Activated CD8-positive, alpha-beta T cell treated with anti-CD3 and anti-CD28 coated beads, Interleukin-2, amount 10 ng/mL, durations not matched to agents 7 days and 5 days (primary cell): ENCODE data around the gene TENT4B. TPM values are rescaled to one million over a fixed set of nuclear protein-coding genes. Genes with fewer than 3 reads are reported as not detected.

Experiments used
- ATAC-seq: fragments of 150-1000 bp; cut with Tn5 transposase; one replicate; pipeline ENCODE4 v1.10.0; 2021; ENCODE audit warnings: moderate library complexity
- CTCF ChIA-PET: fragments of 350-600 bp; sonication (Branson Sonifier 250); formaldehyde crosslinking; loops from one replicate; lab custom pipeline; 2021; ENCODE audit warnings: antibody characterized with exemption; lab: Charles Lee
- POLR2A ChIA-PET: fragments of 350-600 bp; sonication (Branson Sonifier 250); formaldehyde crosslinking; loops from one replicate; lab custom pipeline; 2021; ENCODE audit warnings: antibody characterized with exemption; lab: Charles Lee
- DNase-seq: peaks from one replicate; pipeline ENCODE4 v3.0.0-alpha.2; 2020
- H3K27ac Mint-ChIP-seq: one replicate; pipeline ENCODE4 v1.8.0; 2021; ENCODE audit warnings: mild to moderate bottlenecking, mixed read lengths
- H3K27me3 Mint-ChIP-seq: one replicate; pipeline ENCODE4 v1.8.0; 2021; ENCODE audit warnings: low read depth, mixed read lengths
- H3K36me3 Mint-ChIP-seq: one replicate; pipeline ENCODE4 v1.8.0; 2021; ENCODE audit warnings: low read depth, mixed read lengths
- H3K4me1 Mint-ChIP-seq: one replicate; pipeline ENCODE4 v1.8.0; 2021; ENCODE audit warnings: low read depth, mixed read lengths
- H3K4me3 Mint-ChIP-seq: one replicate; pipeline ENCODE4 v1.8.0; 2021; ENCODE audit warnings: mild to moderate bottlenecking, mixed read lengths
- H3K9me3 Mint-ChIP-seq: one replicate; pipeline ENCODE4 v1.8.0; 2022; ENCODE audit warnings: mixed read lengths; ENCODE audit not compliant: insufficient read depth
- total RNA-seq, 2 experiments: library from RNA; stranded (reverse); gene quantifications; one replicate each; pipeline ENCODE4 v1.2.3, GENCODE V29; 2021

TENT4B gene
- total RNA-seq, 2 experiments from 2014 or later, result 17.3 to 18.0 TPM

DNA sequence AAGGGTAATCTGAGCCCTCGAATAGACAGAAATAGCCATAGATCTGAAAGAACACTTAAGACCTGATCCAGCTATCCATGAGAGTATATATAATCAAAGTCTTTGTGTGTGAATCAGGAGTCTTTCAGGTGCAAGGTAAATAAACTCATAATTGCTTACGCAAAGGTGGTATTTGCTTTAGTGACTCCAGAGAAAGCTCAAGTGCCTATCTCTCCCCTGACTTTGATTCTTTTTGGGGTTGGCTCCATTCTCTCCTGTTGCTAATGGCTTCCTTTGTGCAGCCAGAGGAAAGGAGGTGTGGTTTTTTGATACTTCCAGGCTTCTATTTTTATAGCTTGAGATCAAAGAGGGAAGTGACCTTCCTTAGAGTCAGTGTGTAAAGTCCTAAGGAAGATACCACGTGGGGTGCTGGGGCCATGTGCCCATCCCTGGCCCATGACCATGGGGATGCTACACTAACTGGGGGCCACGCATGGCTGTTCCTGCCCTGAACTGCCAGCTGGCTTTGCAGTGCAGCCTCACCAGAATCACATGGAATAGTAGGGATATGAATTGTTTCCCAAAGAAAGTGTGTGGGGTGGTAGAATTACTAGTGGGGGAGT lies 45.8 kb downstream of the TENT4B start:
- Mint-ChIP-seq H3K36me3 (peaks cover 5% of the 10 kb centered on the region), H3K27ac (no peak overlapping the region), H3K27me3 (no peaks in the 10 kb centered on the region), H3K9me3 (no peaks in the 10 kb centered on the region), H3K4me3 (no peak overlapping the region), H3K4me1 (peaks cover 72% of the 10 kb centered on the region)
- ChIA-PET POLR2A (no interaction called here), CTCF (interaction anchor here (0.8 to 4.6 kb wide), 7 partner anchors 10 to 467 kb away, joined by 3 to 44 read pairs (median 4); partner anchors contain the start of gene CNEP1R1)
- ATAC-seq (no peak), DNase-seq (no peak)

DNA sequence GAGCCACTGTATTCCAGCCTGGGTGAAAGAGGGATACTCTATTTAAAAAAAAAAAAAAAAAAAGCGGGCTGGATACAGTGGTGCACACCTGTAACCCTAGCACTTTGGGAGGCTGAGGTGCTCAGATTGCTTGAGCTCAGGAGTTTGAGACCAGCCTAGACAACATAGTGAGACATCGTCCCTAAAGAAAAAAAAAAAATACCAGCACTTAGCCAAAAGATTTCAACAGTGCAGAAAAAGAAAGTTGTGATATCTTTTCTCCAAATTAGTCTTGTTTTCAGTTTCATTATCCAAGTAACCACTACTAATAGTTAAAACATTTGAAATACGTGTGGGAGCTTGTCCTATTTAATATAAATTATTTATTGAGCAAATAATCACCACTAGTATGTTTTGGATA lies 48.7 kb downstream of the TENT4B start:
- H3K4me3 Mint-ChIP-seq, result no peak overlapping the region

DNA sequence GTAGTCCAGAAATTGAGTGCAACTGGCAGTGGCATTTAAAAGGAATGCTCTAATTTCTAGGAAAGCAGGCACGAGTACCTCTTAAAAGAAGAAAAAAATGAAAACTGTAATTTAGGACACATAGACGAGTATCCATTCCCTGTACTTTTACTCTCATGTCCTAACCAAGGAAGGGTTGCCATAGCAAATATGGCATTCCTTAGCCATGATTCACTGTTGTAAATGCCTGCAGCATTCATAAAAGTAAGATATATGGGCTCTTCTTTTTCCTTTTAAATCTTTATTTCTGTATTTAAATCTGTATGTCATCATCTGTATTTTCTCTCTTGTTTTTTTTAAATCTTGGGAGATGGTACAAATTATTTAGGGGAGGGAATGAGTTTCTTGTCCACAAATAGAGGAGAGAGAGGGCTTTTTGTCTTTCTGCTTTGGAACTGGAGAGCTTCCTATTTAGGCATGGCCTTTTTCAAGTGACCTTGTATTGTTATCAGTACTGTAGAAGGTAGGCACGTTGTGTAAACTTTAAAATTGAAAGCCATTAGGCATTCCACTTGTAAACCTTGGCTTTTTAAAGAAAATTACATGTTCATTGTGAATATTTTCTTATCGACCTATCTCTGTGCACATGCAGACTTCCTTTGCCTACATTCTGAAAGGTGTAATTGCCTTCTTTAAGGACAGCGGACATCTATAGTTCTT lies 50.0 kb downstream of the TENT4B start:
- ChIA-PET CTCF (interaction anchor here (1.2 to 4.6 kb wide), 5 partner anchors 8 to 603 kb away, joined by 3 to 44 read pairs (median 3); partner anchors contain the start of gene CNEP1R1), POLR2A (no interaction called here)
- no peak for ATAC-seq
- no peak overlapping the region for H3K4me3 Mint-ChIP-seq
- H3K27me3 Mint-ChIP-seq, result no peaks in the 10 kb centered on the region
- H3K36me3 Mint-ChIP-seq, result peaks cover 5% of the 10 kb centered on the region
- no peak for DNase-seq
- H3K9me3 Mint-ChIP-seq, result no peaks in the 10 kb centered on the region
- no peak overlapping the region for H3K27ac Mint-ChIP-seq
- peaks cover 44% of the 10 kb centered on the region for H3K4me1 Mint-ChIP-seq

More for the DNA sequence above, 48.7 kb downstream of the TENT4B start:
- no peaks in the 10 kb centered on the region for H3K27me3 Mint-ChIP-seq
- peaks cover 5% of the 10 kb centered on the region for H3K36me3 Mint-ChIP-seq
- H3K4me1 Mint-ChIP-seq, result peaks cover 54% of the 10 kb centered on the region
- no peak for ATAC-seq
- ChIA-PET CTCF (interaction anchor here (1.0 to 4.6 kb wide), 5 partner anchors 9 to 605 kb away, joined by 3 to 44 read pairs (median 7); partner anchors contain the start of gene CNEP1R1), POLR2A (no interaction called here)
- H3K9me3 Mint-ChIP-seq, result no peaks in the 10 kb centered on the region
- DNase-seq, result no peak
- H3K27ac Mint-ChIP-seq, result no peak overlapping the region

DNA sequence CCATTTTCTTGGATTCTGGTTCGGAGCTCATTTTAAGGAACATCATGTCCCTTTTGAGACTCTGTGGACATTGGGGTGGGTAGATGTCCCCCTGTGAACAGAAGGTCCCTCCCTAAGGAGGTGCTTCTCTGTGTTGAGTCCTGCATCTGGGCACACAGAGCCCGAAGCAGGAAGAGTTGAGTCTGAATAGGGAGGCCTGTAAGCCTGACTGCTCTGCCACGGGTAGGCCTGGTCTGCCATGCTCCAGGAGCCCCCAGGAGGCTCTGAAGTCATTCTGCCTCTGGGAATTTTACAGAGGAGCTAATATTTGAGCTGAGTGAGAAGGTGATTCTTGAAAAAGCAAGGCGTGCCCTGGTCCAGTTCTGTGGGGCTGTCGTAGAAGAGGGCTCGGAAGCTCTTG lies 50.6 kb downstream of the TENT4B start:
- ChIA-PET CTCF (interaction anchor here (1.3 kb wide), 2 partner anchors 10 to 179 kb away, joined by 3 read pairs; partner anchors contain the start of gene CNEP1R1), POLR2A (no interaction called here)
- ATAC-seq (no peak), DNase-seq (no peak)
- Mint-ChIP-seq H3K27me3 (no peaks in the 10 kb centered on the region), H3K4me1 (peaks cover 39% of the 10 kb centered on the region), H3K27ac (no peak overlapping the region), H3K4me3 (no peak overlapping the region), H3K36me3 (peaks cover 5% of the 10 kb centered on the region), H3K9me3 (no peaks in the 10 kb centered on the region)

DNA sequence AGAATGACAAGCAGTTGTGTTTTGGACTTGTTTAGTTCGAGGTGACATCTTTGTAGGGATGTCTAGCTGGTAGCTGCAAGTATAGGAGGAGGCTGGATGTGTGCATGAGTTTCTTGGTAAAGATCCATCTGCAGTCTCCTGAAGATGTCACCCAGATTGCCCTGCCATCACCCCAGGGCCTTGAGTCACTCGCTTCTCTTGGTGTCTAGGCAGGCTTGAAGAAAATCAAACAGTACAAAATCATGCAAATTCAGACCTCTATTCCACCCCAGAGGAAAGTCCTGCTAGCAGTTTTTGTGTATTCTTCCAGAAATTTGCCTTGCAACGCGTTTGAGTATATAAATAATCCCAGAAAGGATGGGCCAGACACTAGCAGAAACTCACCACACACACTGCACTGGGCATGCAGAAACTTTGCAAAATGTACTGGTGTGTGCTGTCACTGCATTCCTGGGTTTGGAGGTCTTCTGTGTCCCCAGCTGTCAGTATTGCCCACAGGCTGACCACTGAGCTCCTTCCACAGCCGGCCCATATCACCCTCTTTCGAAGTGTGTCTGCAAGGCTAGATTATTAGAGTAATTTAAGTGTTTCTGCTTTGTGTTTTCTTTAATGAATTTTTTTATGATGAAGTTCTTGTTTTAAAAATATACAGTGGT lies 51.5 kb downstream of the TENT4B start:
- Mint-ChIP-seq H3K4me3 (no peak overlapping the region), H3K4me1 (peaks cover 33% of the 10 kb centered on the region), H3K9me3 (no peaks in the 10 kb centered on the region), H3K27me3 (no peaks in the 10 kb centered on the region), H3K27ac (no peak overlapping the region), H3K36me3 (peaks cover 5% of the 10 kb centered on the region)
- CTCF ChIA-PET, result interaction anchor here (1.3 kb wide), 2 partner anchors 9 to 180 kb away, joined by 3 read pairs; partner anchors contain the start of gene CNEP1R1
- ATAC-seq (no peak), DNase-seq (no peak)
- POLR2A ChIA-PET, result no interaction called here

DNA sequence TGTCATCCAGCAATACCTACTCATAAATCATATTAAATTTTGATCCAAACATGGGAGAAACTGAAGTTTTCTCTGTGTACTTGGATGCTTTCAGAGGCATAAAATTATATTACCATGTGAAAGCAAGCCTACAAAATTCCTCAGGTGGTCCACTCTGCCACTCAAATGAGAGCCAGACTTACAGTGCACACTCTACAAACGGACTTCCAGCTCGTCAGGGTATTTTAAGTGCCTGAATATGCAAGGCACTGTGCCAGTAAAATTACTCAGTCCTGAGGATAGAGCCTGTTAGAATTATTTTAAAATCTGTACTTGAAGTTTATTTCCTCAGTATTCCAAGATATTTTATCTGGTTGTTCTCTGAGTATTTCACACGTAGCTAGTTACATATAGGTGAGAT lies 54.5 kb downstream of the TENT4B start:
- Mint-ChIP-seq H3K36me3 (peaks cover 15% of the 10 kb centered on the region), H3K9me3 (no peaks in the 10 kb centered on the region), H3K27ac (no peak overlapping the region), H3K4me1 (peaks cover 23% of the 10 kb centered on the region), H3K27me3 (no peaks in the 10 kb centered on the region), H3K4me3 (no peak overlapping the region)
- ChIA-PET POLR2A (no interaction called here), CTCF (interaction anchor here (0.7 to 7.3 kb wide), 8 partner anchors 11 to 458 kb away, joined by 3 to 186 read pairs (median 4); partner anchors contain the start of genes CNEP1R1 and HEATR3)
- ATAC-seq, result no peak
- DNase-seq, result no peak

DNA sequence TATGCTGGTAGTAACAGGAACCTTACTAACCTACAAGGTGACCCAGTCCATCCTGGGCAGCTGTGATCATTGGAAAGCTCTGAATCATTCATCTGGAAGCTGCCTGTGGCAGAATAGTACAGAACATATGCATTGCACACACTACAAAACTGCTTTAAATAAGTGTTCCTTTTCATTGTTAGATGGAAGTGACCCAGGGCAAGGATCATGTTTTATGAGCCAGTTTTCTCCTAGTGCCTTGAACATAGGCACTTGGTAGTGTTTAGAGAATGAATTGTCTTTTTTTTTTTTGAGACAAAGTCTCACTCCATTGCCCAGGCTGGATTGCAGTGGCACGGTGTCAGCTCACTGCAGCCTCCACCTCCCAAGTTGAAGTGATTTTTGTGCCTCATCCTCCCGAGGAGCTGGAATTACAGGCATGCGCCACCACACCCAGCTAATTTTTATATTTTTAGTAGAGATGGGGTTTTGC lies 55.4 kb downstream of the TENT4B start:
- Mint-ChIP-seq H3K4me3 (no peak overlapping the region), H3K9me3 (no peaks in the 10 kb centered on the region), H3K36me3 (peaks cover 21% of the 10 kb centered on the region), H3K4me1 (peaks cover 20% of the 10 kb centered on the region), H3K27me3 (no peaks in the 10 kb centered on the region), H3K27ac (no peak overlapping the region)
- ATAC-seq (no peak), DNase-seq (no peak)
- CTCF ChIA-PET, result interaction anchor here (1.0 to 7.3 kb wide), 10 partner anchors 11 to 458 kb away, joined by 3 to 186 read pairs (median 7); partner anchors contain the start of genes CNEP1R1 and HEATR3
- POLR2A ChIA-PET, result no interaction called here

DNA sequence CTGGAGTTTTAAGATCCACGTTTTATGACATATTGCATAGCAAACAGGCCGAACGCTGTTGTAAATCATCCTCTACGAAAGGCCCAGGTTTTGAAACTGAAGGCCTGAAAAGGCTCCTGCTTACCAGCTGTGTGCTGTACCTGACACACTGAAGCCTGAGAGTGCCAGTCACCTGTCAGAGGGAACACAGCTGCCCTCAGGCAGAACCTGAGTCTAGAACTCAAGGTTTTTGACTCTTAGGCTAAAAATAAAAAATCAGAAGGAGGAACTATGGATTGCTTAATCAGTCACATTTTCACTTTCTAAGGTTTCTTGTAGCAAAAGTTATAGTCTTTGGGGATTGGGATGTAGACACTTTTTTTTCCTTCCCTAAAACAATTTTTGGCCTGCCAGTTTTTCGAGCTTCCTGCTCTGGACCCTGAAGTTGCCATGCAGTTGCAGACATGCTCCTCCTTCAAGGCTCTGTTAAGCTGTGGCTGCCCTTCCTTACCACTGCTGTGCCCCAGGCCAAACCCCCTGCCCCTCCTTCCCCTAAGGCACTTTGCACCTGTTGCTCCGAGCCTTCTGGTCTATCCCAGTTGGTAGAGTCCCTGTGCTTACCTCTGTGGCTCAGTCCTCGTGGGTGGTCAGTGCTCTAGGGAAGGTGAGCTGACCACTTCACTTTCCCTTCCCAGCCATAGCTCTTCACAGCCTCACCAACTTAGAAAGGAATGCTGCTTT lies 56.6 kb downstream of the TENT4B start:
- H3K36me3 Mint-ChIP-seq, result peaks cover 25% of the 10 kb centered on the region
- ChIA-PET CTCF (interaction anchor here (0.6 to 7.3 kb wide), 65 partner anchors 9 to 597 kb away, joined by 3 to 186 read pairs (median 5); partner anchors contain the start of genes CNEP1R1 and HEATR3), POLR2A (interaction anchor here (1.7 to 2.0 kb wide), 2 partner anchors 143 to 184 kb away, joined by 9 to 10 read pairs; partner anchors contain the start of gene CNEP1R1)
- peak overlapping the region; percentile 41 for H3K27ac Mint-ChIP-seq
- H3K27me3 Mint-ChIP-seq, result no peaks in the 10 kb centered on the region
- no peak overlapping the region for H3K4me3 Mint-ChIP-seq
- H3K4me1 Mint-ChIP-seq, result peaks cover 24% of the 10 kb centered on the region
- no peaks in the 10 kb centered on the region for H3K9me3 Mint-ChIP-seq
- DNase-seq, result no peak
- ATAC-seq, result no peak

DNA sequence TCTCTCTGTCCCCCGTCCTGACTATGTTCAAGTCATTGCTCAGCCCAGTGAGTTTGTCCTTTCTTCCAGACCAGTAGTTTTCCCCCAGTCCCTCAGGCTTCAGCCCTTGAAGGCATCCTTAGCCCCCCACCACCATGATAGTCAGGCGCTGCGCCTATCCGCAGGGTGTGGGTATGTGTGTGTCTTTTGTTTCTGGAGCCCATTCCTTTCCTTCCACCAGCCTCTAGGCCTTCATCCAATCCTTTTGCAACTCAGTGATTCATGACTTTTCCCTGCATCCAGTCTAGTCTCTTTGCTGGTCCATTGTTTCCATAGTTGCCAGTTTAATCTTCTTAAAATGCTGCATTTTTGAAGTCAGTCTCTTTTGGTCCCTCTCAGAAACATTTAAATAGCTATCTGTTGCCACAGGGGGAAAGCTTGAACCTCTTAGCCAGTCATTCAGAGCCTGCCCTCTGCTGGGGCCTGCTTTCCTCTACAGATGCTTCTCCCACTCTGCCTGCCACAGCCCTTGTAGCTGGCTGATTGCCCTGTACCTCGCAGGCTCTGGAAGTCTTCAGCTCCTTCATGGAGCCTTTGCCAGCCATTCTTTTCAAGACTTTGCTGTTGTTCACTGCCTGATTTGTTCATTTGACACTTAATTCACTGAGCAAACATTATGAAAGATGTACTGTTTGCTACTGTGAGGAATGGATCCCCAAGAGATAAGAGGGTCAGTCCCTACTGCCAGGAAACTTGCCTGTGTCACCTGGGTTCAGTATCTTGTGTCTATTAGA lies 57.3 kb downstream of the TENT4B start:
- Mint-ChIP-seq H3K27me3 (no peaks in the 10 kb centered on the region), H3K36me3 (peaks cover 28% of the 10 kb centered on the region), H3K4me3 (no peak overlapping the region), H3K9me3 (no peaks in the 10 kb centered on the region), H3K4me1 (peaks cover 32% of the 10 kb centered on the region), H3K27ac (peak overlapping the region; percentile 41)
- ChIA-PET CTCF (interaction anchor here (0.6 to 7.3 kb wide), 76 partner anchors 10 to 596 kb away, joined by 3 to 186 read pairs (median 5); partner anchors contain the start of genes CNEP1R1 and HEATR3), POLR2A (interaction anchor here (0.6 to 2.0 kb wide), 4 partner anchors 119 to 535 kb away, joined by 3 to 10 read pairs (median 6); partner anchors contain the start of gene CNEP1R1)
- peak; percentile 95 for ATAC-seq
- peak; percentile 80 for DNase-seq

DNA sequence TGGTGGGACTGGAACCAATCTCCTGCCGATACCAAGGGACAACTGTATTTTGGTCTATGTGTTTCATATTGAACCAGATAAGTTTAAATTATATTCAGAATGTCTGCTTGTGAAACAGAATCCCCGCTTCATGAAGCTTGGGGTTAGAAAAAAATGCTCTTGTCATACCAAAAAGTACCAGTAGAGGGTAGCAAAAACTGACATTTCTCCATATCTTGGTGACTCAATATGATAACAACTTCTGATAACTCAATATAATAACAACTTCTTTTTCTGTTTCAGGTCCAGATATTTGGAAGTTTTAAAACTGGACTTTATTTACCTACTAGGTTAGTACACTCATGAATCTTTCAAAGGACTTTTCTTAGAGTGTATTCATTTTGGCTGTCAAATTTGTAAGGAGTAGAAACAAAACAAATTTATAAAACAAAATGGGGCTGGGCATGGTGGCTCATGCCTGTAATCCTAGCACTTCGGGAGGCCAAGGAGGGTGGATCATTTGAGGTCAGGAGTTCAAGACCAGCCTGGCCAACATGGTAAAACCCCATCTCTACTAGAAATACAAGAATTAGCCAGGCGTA lies 60.9 kb downstream of the TENT4B start:
- peak; percentile 35 for ATAC-seq

More for the DNA sequence above, 60.9 kb downstream of the TENT4B start:
- peaks cover 49% of the 10 kb centered on the region for H3K4me1 Mint-ChIP-seq
- ChIA-PET POLR2A (interaction anchor here (0.6 kb wide), 1 partner anchor 148 kb away, joined by 3 read pairs; the partner anchor contains the start of gene HEATR3), CTCF (interaction anchor here (0.6 to 7.3 kb wide), 30 partner anchors 8 to 593 kb away, joined by 3 to 186 read pairs (median 4); partner anchors contain the start of genes CNEP1R1 and HEATR3)
- H3K27me3 Mint-ChIP-seq, result no peaks in the 10 kb centered on the region
- H3K4me3 Mint-ChIP-seq, result no peak overlapping the region
- H3K9me3 Mint-ChIP-seq, result no peaks in the 10 kb centered on the region
- H3K27ac Mint-ChIP-seq, result peak overlapping the region; percentile 72
- H3K36me3 Mint-ChIP-seq, result peaks cover 44% of the 10 kb centered on the region
- DNase-seq, result no peak
